IMR-90 (cell line): ENCODE data around the gene TGM4. TPM values are rescaled to one million over a fixed set of nuclear protein-coding genes. Genes with fewer than 3 reads are reported as not detected.

Experiments
- ATAC-seq: fragments of 200-7000 bp; cut with Tn5 transposase; 2 replicates; pipeline ENCODE4 v1.9.1; 2020; ENCODE audit warnings: low read depth, mild to moderate bottlenecking, moderate library complexity
- BruUV-seq: library from RNA; stranded (reverse); fragments of 400-500 nt; replicated peaks from 2 replicates; lab custom pipeline; 2021; lab: Mats Ljungman, UMichigan
- CTCF ChIA-PET: fragments of 300-600 bp; formaldehyde crosslinking; extraction: SDS; loops from one replicate; lab custom pipeline; 2021; ENCODE audit warnings: antibody characterized with exemption; lab: Yijun Ruan, JAX
- POLR2A ChIA-PET: fragments of 300-600 bp; sonication (Branson Sonifier 250); formaldehyde crosslinking; loops from one replicate; lab custom pipeline; 2022; ENCODE audit warnings: antibody characterized with exemption; ENCODE audit not compliant: unreplicated experiment; lab: Charles Lee
- DNase-seq: peaks from one replicate; pipeline ENCODE4 v3.0.0; 2013
- H2AFZ ChIP-seq: replicated peaks from 2 replicates; pipeline ENCODE3; 2013; ENCODE audit warnings: low read length, mild to moderate bottlenecking; ENCODE audit not compliant: poor library complexity
- H2AK5ac ChIP-seq: 2 replicates; pipeline ENCODE4 v1.6.1; 2013; ENCODE audit warnings: low read depth, low read length, inconsistent platforms
- H2AK9ac ChIP-seq: replicated peaks from 2 replicates; pipeline ENCODE3; 2013; ENCODE audit warnings: mild to moderate bottlenecking, low read depth, low read length, moderate library complexity; ENCODE audit not compliant: poor library complexity
- H2BK120ac ChIP-seq: 2 replicates; pipeline ENCODE4 v1.6.1; 2013; ENCODE audit warnings: low read depth, low read length, inconsistent platforms
- H2BK15ac ChIP-seq: 3 replicates; pipeline ENCODE4 v1.6.1; 2013; ENCODE audit warnings: low read depth, low read length, inconsistent platforms
- H2BK20ac ChIP-seq: 2 replicates; pipeline ENCODE4 v1.6.1; 2013; ENCODE audit warnings: low read depth, mild to moderate bottlenecking, inconsistent platforms, low read length, moderate library complexity
- H2BK5ac ChIP-seq: 2 replicates; pipeline ENCODE4 v1.6.1; 2013; ENCODE audit warnings: mild to moderate bottlenecking, low read depth, low read length, inconsistent platforms; ENCODE audit not compliant: poor library complexity, severe bottlenecking
- H3K14ac ChIP-seq: replicated peaks from 2 replicates; pipeline ENCODE4 v1.6.1; 2013; ENCODE audit warnings: low read depth, low read length, inconsistent platforms
- H3K18ac ChIP-seq: 2 replicates; pipeline ENCODE4 v1.6.1; 2013; ENCODE audit warnings: low read depth, low read length, control low read depth
- H3K23ac ChIP-seq: 2 replicates; pipeline ENCODE4 v1.6.1; 2013; ENCODE audit warnings: low read depth, low read length, inconsistent platforms
- H3K27ac ChIP-seq: 2 replicates; pipeline ENCODE4 v1.5.1; 2013; ENCODE audit warnings: mild to moderate bottlenecking, control low read depth, low read length; ENCODE audit not compliant: insufficient read depth
- H3K27me3 ChIP-seq: 2 replicates; pipeline ENCODE4 v1.6.1; 2013; ENCODE audit warnings: low read length; ENCODE audit not compliant: control insufficient read depth, insufficient read depth
- H3K36me3 ChIP-seq: 2 replicates; pipeline ENCODE4 v1.6.1; 2013; ENCODE audit warnings: low read length, mixed read lengths; ENCODE audit not compliant: control insufficient read depth, insufficient read depth
- H3K4ac ChIP-seq: 2 replicates; pipeline ENCODE4 v1.6.1; 2013; ENCODE audit warnings: low read depth, low read length, inconsistent platforms
- H3K4me1 ChIP-seq: 2 replicates; pipeline ENCODE4 v1.6.1; 2013; ENCODE audit warnings: low read length, mixed read lengths; ENCODE audit not compliant: control insufficient read depth, insufficient read depth
- H3K4me2 ChIP-seq: 2 replicates; pipeline ENCODE4 v1.6.1; 2013; ENCODE audit warnings: low read depth, mild to moderate bottlenecking, control low read depth, low read length, moderate library complexity
- H3K4me3 ChIP-seq: 2 replicates; pipeline ENCODE4 v1.5.1; 2013; ENCODE audit warnings: low read depth, mild to moderate bottlenecking, control low read depth, low read length, moderate library complexity; ENCODE audit not compliant: insufficient read depth
- H3K56ac ChIP-seq: 2 replicates; pipeline ENCODE4 v1.6.1; 2013; ENCODE audit warnings: low read length, inconsistent platforms; ENCODE audit not compliant: insufficient read depth; ENCODE audit errors: extremely low read depth
- H3K79me1 ChIP-seq, 2 experiments: 2 replicates each; pipeline ENCODE4 v1.6.1; 2013; ENCODE audit warnings: low read length in 2 of 2, inconsistent platforms in 1 of 2, low read depth in 1 of 2
- H3K9ac ChIP-seq: 2 replicates; pipeline ENCODE4 v1.6.1; 2013; ENCODE audit warnings: low read depth, low read length, control low read depth
- H3K9me1 ChIP-seq: 2 replicates; pipeline ENCODE4 v1.6.1; 2013; ENCODE audit warnings: low read length, inconsistent platforms; ENCODE audit not compliant: insufficient read depth
- H3K9me3 ChIP-seq: 2 replicates; pipeline ENCODE4 v1.6.1; 2013; ENCODE audit warnings: low read length; ENCODE audit not compliant: control insufficient read depth, insufficient read depth
- H4K20me1 ChIP-seq: 2 replicates; pipeline ENCODE4 v1.6.1; 2013; ENCODE audit warnings: low read length, inconsistent platforms; ENCODE audit not compliant: insufficient read depth
- H4K5ac ChIP-seq: 2 replicates; pipeline ENCODE4 v1.6.1; 2013; ENCODE audit warnings: mild to moderate bottlenecking, low read depth, low read length, control low read depth
- H4K8ac ChIP-seq, 2 experiments: 2 replicates each; pipeline ENCODE4 v1.6.1; 2013; ENCODE audit warnings: low read depth in 2 of 2, low read length in 2 of 2, control low read depth in 1 of 2, inconsistent platforms in 1 of 2
- H4K91ac ChIP-seq: 2 replicates; pipeline ENCODE4 v1.6.1; 2013; ENCODE audit warnings: low read depth, low read length, inconsistent platforms; ENCODE audit not compliant: insufficient read depth
- CHD1 ChIP-seq: IDR thresholded peaks from 2 replicates; pipeline ENCODE4 v1.6.1; 2012; ENCODE audit warnings: low read depth, low read length, improper control_type of control experiment
- NFE2L2 ChIP-seq: fragments of 150-350 bp; IDR thresholded peaks from 2 replicates; pipeline ENCODE4 v1.6.1; 2016; ENCODE audit warnings: low read depth, mild to moderate bottlenecking, low read length
- POLR2A ChIP-seq: IDR thresholded peaks from 2 replicates; pipeline ENCODE4 v1.6.1; 2012; ENCODE audit warnings: mild to moderate bottlenecking, low read depth, low read length
- USF2 ChIP-seq: fragments of 150-350 bp; IDR thresholded peaks from 2 replicates; pipeline ENCODE4 v1.6.1; 2017; ENCODE audit warnings: mild to moderate bottlenecking, antibody characterized with exemption, low read length, low read depth
- WGBS, 2 experiments: methylation state at CpG; one replicate each; pipeline versions ENCODE4 v1.1.5 to v1.1.7; 2013; ENCODE audit warnings: missing lambda C conversion rate in 2 of 2; ENCODE audit not compliant: insufficient read length in 1 of 2; ENCODE audit errors: extremely low coverage in 2 of 2; 5-methylcytosine and 5-hydroxymethylcytosine counted together
- dilution Hi-C: fragments of 300-500 bp; cut with HindIII; formaldehyde crosslinking; loops from one replicate; pipeline ENCODE4 v1.14.3; 2018; ENCODE audit warnings: low sequenced_read_pairs; ENCODE audit not compliant: unreplicated experiment
- in situ Hi-C: fragments of 300-500 bp; cut with MboI; formaldehyde crosslinking; loops from 3 replicates; pipeline ENCODE4 v1.14.3; 2019; ENCODE audit warnings: low sequenced_read_pairs, inconsistent platforms, mixed read lengths
- intact Hi-C: fragments of 100-400 bp; cut with micrococcal nuclease; formaldehyde crosslinking; loops from 2 replicates; pipeline ENCODE4 v1.10.0; 2022
- polyA plus RNA-seq, 3 experiments: library from polyadenylated mRNA; depleted of rRNA; stranded (reverse); fragments of >200 nt; gene quantifications; 2 replicates each; pipeline ENCODE4 v1.2.3, GENCODE V29; 2012; ENCODE audit warnings: low replicate concordance in 1 of 3
- total RNA-seq: library from RNA; depleted of rRNA; stranded (reverse); fragments of >200 nt; gene quantifications from 2 replicates; pipeline ENCODE4 v1.2.3, GENCODE V29; 2012
- TF ChIP-seq, protein P1 (sequence below): fragments of 150-350 bp; IDR thresholded peaks from 2 replicates; pipeline ENCODE4 v1.6.1; 2016; ENCODE audit warnings: low read depth, mild to moderate bottlenecking, low read length, moderate library complexity, borderline replicate concordance
- TF ChIP-seq, protein P2 (sequence below): conservative IDR thresholded peaks from 2 replicates; pipeline ENCODE4 v1.5.1; 2012; ENCODE audit warnings: mild to moderate bottlenecking, low read depth, low read length, improper control_type of control experiment

The TGM4 gene
- total and polyA plus RNA-seq, 2 of the 4 experiments (the other 2 are of a cell fraction) = under 0.01 to 0.10 TPM

DNA sequence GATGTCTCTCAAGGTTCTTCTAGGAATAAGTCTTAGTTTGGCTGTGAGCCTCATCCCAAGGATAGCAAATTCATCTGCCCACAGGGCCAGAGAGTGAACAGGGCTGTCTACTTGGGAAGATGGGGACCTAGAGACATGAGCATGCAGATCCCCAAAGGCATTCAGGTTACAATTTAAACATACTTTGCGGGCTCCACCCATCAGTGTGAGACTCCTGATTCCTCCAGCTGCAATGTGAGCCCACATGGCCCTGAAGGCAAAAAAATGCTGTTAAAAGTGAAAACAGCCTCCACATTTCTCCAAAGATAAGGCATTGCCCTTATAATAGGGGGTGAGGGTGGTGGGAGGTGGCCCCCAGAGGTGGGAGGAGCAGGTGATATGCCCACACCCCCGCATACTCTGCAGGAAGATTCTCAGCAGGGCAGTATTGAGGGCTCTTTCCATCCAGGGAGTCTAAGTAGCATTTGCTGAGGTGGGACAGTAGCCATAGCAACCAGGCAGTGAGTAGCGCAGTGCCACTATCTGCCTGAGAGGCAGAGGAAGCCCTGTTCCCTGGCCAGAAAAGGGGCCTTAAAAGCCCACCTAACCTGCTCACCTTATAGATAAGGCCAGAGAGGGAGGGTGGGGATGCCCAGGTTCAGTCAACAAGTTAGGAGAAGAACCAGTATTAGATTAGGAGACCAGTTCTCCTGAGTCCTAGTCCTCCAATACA is 31.2 kb downstream of the TGM4 start:
- Histone ChIP-seq H3K4me3 (no peak overlapping the region), H4K8ac (no peak overlapping the region), H4K5ac (no peak overlapping the region), H3K18ac (no peak overlapping the region), H2BK20ac (no peak overlapping the region), H3K56ac (no peak overlapping the region), H3K79me1 (no peaks in the 10 kb centered on the region), H3K4me1 (no peaks in the 10 kb centered on the region), H3K27ac (no peak overlapping the region), H2BK15ac (no peak overlapping the region), H3K14ac (no peak overlapping the region), H4K91ac (no peak overlapping the region), H2AFZ (no peak overlapping the region), H2AK5ac (no peak overlapping the region), H3K27me3 (peaks cover 3% of the 10 kb centered on the region; the same call in 1 of the 2 replicates), H3K23ac (no peak overlapping the region), H3K9ac (no peak overlapping the region), H4K20me1 (no peaks in the 10 kb centered on the region), H2BK5ac (no peak overlapping the region), H3K36me3 (no peaks in the 10 kb centered on the region), H2AK9ac (no peak overlapping the region), H2BK120ac (no peak overlapping the region), H3K4me2 (no peak overlapping the region), H3K9me3 (no peaks in the 10 kb centered on the region), H3K9me1 (no peaks in the 10 kb centered on the region), H3K4ac (no peak overlapping the region)
- ChIA-PET CTCF (no interaction called here), POLR2A (no interaction called here)
- DNase-seq (no peak), ATAC-seq (no peak)
- no TSS peak for BruUV-seq
- dilution Hi-C loops (no loop called here), in situ Hi-C loops (loop anchor here (10.0 kb wide), 1 partner anchor 371 kb away; no protein-coding TSS in a partner anchor), intact Hi-C loops (no loop called here)
- TF ChIP-seq POLR2A (no peak), USF2 (no peak), NFE2L2 (no peak), CHD1 (no peak)
- TF ChIP-seq, protein P1, sequence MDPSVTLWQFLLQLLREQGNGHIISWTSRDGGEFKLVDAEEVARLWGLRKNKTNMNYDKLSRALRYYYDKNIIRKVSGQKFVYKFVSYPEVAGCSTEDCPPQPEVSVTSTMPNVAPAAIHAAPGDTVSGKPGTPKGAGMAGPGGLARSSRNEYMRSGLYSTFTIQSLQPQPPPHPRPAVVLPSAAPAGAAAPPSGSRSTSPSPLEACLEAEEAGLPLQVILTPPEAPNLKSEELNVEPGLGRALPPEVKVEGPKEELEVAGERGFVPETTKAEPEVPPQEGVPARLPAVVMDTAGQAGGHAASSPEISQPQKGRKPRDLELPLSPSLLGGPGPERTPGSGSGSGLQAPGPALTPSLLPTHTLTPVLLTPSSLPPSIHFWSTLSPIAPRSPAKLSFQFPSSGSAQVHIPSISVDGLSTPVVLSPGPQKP = no peak
- TF ChIP-seq, protein P2, sequence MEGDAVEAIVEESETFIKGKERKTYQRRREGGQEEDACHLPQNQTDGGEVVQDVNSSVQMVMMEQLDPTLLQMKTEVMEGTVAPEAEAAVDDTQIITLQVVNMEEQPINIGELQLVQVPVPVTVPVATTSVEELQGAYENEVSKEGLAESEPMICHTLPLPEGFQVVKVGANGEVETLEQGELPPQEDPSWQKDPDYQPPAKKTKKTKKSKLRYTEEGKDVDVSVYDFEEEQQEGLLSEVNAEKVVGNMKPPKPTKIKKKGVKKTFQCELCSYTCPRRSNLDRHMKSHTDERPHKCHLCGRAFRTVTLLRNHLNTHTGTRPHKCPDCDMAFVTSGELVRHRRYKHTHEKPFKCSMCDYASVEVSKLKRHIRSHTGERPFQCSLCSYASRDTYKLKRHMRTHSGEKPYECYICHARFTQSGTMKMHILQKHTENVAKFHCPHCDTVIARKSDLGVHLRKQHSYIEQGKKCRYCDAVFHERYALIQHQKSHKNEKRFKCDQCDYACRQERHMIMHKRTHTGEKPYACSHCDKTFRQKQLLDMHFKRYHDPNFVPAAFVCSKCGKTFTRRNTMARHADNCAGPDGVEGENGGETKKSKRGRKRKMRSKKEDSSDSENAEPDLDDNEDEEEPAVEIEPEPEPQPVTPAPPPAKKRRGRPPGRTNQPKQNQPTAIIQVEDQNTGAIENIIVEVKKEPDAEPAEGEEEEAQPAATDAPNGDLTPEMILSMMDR = no peak
- WGBS, 2 experiments = no CpG with 5 or more reads among the region's 3 CpGs
